ENCODE data around the gene PDE8A. TPM values are rescaled to one million over a fixed set of nuclear protein-coding genes. Genes with fewer than 3 reads are reported as not detected.

The PDE8A gene
- total RNA-seq, 1 experiment from 2014 or later = 44.2 TPM

DNA sequence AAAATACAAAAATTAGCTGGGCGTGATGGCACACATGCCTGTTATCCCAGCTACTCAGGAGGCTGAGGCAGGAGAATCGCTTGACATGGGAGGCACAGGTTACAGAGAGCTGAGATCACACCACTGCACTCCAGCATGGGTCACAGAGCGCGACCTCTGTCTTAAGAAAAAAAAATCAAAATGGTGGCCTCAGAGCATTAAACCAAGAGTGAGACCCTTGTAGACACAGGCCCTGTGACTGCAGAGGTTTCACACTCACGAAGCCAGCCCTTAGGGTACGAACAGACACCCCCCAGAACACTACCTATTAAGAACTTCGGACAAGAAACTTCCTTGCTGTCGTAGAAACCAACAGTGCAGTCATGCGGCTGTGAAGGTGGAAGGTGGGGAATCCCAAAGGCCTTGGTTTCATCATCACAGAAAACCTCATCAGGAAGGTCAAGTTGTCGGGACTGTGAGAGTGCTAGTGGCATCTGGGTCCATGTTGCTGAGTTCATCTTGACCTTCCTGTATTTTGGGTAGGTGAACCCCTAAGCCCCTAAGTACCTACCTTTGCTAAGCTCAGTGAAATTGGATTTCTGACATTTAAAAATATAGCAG, 4.8 kb upstream of the PDE8A start:
- Histone ChIP-seq H3K79me2 (ENCODE audit: low read length) (peaks cover 2% of the 10 kb centered on the region; the same call in 1 of the 2 replicates), H3K9ac (ENCODE audit: low read length) (no peak overlapping the region), H3F3A (ENCODE audit: low read length, unreplicated experiment) (no peaks in the 10 kb centered on the region), H3K4me1 (ENCODE audit: insufficient read depth, low read length) (peaks cover 7% of the 10 kb centered on the region; the same call in 1 of the 2 replicates), H3K9me2 (replicated peaks; ENCODE audit: low read length) (no peaks in the 10 kb centered on the region), H3K27ac (ENCODE audit: low read length) (no peak overlapping the region), H2AFZ (ENCODE audit: low read length) (no peak overlapping the region), H3K9me3 (ENCODE audit: low read length) (no peaks in the 10 kb centered on the region), H3K36me3 (ENCODE audit: low read depth, low read length) (no peaks in the 10 kb centered on the region), H3K27me3 (ENCODE audit: low read length) (no peaks in the 10 kb centered on the region), H4K20me1 (ENCODE audit: low read length) (no peaks in the 10 kb centered on the region), H3K4me3 (ENCODE audit: low read length) (no peak overlapping the region), H3K4me2 (ENCODE audit: low read length) (no peak overlapping the region)
- TF ChIP-seq, protein P1, sequence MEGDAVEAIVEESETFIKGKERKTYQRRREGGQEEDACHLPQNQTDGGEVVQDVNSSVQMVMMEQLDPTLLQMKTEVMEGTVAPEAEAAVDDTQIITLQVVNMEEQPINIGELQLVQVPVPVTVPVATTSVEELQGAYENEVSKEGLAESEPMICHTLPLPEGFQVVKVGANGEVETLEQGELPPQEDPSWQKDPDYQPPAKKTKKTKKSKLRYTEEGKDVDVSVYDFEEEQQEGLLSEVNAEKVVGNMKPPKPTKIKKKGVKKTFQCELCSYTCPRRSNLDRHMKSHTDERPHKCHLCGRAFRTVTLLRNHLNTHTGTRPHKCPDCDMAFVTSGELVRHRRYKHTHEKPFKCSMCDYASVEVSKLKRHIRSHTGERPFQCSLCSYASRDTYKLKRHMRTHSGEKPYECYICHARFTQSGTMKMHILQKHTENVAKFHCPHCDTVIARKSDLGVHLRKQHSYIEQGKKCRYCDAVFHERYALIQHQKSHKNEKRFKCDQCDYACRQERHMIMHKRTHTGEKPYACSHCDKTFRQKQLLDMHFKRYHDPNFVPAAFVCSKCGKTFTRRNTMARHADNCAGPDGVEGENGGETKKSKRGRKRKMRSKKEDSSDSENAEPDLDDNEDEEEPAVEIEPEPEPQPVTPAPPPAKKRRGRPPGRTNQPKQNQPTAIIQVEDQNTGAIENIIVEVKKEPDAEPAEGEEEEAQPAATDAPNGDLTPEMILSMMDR (conservative IDR thresholded peaks at IDR 0.05; ENCODE audit: low read depth, low read length) = no peak
- TF ChIP-seq EZH2phosphoT487 (IDR thresholded peaks at IDR 0.05; ENCODE audit: borderline replicate concordance, low read length) = no peak
- TF ChIP-seq EZH2 (IDR thresholded peaks at IDR 0.05; ENCODE audit: low read length, unreplicated experiment) = no peak
- intact Hi-C loops (cut with micrococcal nuclease) = no loop called here
- CTCF ChIA-PET = no interaction called here
- DNase-seq (no peak), ATAC-seq (no peak)
- BruUV-seq (replicated peaks) = no TSS peak
- POLR2A ChIA-PET (ENCODE audit: unreplicated experiment) = no interaction called here

DNA sequence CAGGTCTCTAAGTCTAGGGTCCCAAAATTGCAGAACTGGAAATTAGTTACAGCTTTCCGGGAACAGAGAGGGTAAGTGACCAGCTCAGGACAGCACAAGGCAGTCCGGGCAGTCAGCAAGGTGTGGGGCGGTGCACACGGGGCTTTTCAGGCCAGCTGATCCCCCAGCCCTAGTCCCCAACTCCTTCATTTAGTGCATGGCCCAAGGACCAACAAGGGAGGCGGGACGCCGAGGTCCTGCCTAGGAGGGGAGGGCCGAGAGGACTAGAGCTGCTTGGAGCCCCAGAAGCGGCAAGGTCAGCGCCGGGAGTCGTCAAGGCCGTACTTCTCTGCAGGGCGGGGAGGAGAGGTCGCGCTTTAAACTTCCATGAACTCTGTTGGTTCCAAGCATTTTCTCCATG, 2.0 kb upstream of the PDE8A start:
- Histone ChIP-seq H3K36me3 (ENCODE audit: low read depth, low read length) (no peaks in the 10 kb centered on the region), H4K20me1 (ENCODE audit: low read length) (peaks cover 20% of the 10 kb centered on the region), H3K4me3 (ENCODE audit: low read length) (peak overlapping the region; percentile 92), H3K4me1 (ENCODE audit: insufficient read depth, low read length) (peaks cover 16% of the 10 kb centered on the region), H3K27ac (ENCODE audit: low read length) (peak overlapping the region; percentile 87; the same call in 1 of the 2 replicates), H3K9ac (ENCODE audit: low read length) (peak overlapping the region; percentile 87), H2AFZ (ENCODE audit: low read length) (peak overlapping the region; percentile 67; the same call in 1 of the 2 replicates), H3K4me2 (ENCODE audit: low read length) (peak overlapping the region; percentile 81), H3K9me3 (ENCODE audit: low read length) (no peaks in the 10 kb centered on the region), H3K27me3 (ENCODE audit: low read length) (no peaks in the 10 kb centered on the region), H3K9me2 (replicated peaks; ENCODE audit: low read length) (no peaks in the 10 kb centered on the region), H3K79me2 (ENCODE audit: low read length) (peaks cover 30% of the 10 kb centered on the region), H3F3A (ENCODE audit: low read length, unreplicated experiment) (no peaks in the 10 kb centered on the region)
- DNase-seq (no peak), ATAC-seq (no peak)
- BruUV-seq (replicated peaks) = no TSS peak
- TF ChIP-seq EZH2phosphoT487 (IDR thresholded peaks at IDR 0.05; ENCODE audit: borderline replicate concordance, low read length) (no peak), EZH2 (IDR thresholded peaks at IDR 0.05; ENCODE audit: low read length, unreplicated experiment) (no peak)
- TF ChIP-seq, protein P1 (conservative IDR thresholded peaks at IDR 0.05; ENCODE audit: low read depth, low read length) = no peak
- intact Hi-C loops (cut with micrococcal nuclease) = no loop called here
- ChIA-PET POLR2A (ENCODE audit: unreplicated experiment) (interaction anchor here (0.6 kb wide), 2 partner anchors 64 to 381 kb away, joined by 3 to 4 read pairs; no protein-coding TSS in a partner anchor), CTCF (no interaction called here)

Measured in PC-3 (cell line).